ENCODE results near the gene EPHA1.
"Not testable (repeated sequence)": the region's sequence is repeated elsewhere in the genome, so short reads cannot be mapped to it uniquely, and the experiment has no call there.

Gene EPHA1

DNA sequence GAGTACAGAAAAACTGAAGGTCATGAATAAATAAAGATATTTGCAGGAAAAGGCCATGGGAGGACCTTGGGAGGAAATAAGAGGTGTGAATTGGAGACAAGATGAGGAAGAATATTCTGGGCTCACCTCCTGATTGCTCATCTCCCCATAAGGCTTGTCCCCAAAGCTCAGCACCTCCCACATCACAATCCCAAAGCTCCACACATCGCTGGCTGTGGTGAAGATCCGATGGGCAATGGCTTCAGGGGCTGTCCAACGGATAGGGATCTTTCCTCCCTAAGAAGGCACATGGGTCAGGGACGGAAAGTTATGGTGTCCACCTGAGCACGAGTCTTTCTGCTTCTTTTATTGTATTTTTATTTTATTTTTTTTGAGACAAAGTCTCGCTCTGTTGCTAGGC is 14.6 kb downstream of the EPHA1 start:
- Histone ChIP-seq H3K9me3 (no peaks in the 10 kb centered on the region), H3K36me3 (peaks cover 23% of the 10 kb centered on the region), H3K4me3 (ENCODE audit: low read depth, low read length) (no peak overlapping the region), H3K4me1 (peaks cover 6% of the 10 kb centered on the region; the same call in 1 of the 2 replicates), H3K27me3 (peaks cover under 1% of the 10 kb centered on the region; the same call in 1 of the 2 replicates)
- DNase-seq, result no peak
- TF ChIP-seq, protein P1, sequence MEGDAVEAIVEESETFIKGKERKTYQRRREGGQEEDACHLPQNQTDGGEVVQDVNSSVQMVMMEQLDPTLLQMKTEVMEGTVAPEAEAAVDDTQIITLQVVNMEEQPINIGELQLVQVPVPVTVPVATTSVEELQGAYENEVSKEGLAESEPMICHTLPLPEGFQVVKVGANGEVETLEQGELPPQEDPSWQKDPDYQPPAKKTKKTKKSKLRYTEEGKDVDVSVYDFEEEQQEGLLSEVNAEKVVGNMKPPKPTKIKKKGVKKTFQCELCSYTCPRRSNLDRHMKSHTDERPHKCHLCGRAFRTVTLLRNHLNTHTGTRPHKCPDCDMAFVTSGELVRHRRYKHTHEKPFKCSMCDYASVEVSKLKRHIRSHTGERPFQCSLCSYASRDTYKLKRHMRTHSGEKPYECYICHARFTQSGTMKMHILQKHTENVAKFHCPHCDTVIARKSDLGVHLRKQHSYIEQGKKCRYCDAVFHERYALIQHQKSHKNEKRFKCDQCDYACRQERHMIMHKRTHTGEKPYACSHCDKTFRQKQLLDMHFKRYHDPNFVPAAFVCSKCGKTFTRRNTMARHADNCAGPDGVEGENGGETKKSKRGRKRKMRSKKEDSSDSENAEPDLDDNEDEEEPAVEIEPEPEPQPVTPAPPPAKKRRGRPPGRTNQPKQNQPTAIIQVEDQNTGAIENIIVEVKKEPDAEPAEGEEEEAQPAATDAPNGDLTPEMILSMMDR (IDR thresholded peaks at IDR 0.05; ENCODE audit: low read depth, low read length), result no peak

DNA sequence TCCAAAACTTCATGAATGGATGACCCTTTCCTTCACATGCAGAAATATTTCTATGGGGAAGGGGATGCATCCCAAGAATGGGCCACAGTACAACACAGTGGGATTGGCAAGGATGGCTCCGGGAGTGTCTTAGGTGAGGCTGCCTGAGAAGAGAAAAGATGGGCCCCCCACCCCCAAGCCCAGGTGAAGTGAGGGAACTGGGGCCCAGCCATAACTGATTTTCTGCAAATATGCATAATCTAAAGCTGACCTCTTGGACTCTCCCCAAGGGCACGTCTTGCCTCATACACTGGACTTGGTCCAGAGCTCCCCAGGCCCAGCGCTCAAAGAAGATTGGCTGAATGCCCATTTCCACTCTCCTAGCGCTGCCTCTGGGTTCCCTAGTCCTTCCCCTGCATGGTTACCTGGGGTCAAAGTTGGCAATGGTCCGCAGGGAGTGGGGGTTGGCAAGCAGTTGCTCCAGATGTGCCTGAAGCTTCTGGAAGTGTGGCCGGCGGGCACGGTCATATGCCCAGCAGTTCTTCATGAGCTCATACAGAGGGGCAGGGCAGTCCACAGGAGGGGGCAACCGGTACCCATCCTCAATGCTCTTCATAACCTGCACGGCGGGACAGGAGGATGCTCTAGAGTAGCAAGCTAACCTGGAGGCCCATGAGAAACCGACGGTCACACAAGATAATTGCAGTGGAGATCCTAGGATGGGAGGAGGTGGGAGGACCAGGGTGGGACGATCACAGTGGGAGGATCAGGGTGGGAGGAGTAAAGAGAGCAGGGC is 15.2 kb downstream of the EPHA1 start:
- peaks cover 6% of the 10 kb centered on the region; the same call in 1 of the 2 replicates for H3K4me1 ChIP-seq
- TF ChIP-seq, protein P1 (IDR thresholded peaks at IDR 0.05; ENCODE audit: low read depth, low read length), result no peak
- no peaks in the 10 kb centered on the region for H3K9me3 ChIP-seq
- no peak for DNase-seq
- H3K36me3 ChIP-seq, result peaks cover 29% of the 10 kb centered on the region
- no peak overlapping the region for H3K4me3 ChIP-seq (ENCODE audit: low read depth, low read length)
- no peaks in the 10 kb centered on the region for H3K27me3 ChIP-seq

GRCh38 chr7:143392875-143393266 is 15.8 kb downstream of the EPHA1 start:
- no peak for DNase-seq
- TF ChIP-seq, protein P1 (IDR thresholded peaks at IDR 0.05; ENCODE audit: low read depth, low read length), result no peak
- Histone ChIP-seq H3K27me3 (no peaks in the 10 kb centered on the region), H3K4me1 (peaks cover 6% of the 10 kb centered on the region; the same call in 1 of the 2 replicates), H3K9me3 (no peaks in the 10 kb centered on the region), H3K36me3 (peaks cover 33% of the 10 kb centered on the region), H3K4me3 (ENCODE audit: low read depth, low read length) (no peak overlapping the region)

DNA sequence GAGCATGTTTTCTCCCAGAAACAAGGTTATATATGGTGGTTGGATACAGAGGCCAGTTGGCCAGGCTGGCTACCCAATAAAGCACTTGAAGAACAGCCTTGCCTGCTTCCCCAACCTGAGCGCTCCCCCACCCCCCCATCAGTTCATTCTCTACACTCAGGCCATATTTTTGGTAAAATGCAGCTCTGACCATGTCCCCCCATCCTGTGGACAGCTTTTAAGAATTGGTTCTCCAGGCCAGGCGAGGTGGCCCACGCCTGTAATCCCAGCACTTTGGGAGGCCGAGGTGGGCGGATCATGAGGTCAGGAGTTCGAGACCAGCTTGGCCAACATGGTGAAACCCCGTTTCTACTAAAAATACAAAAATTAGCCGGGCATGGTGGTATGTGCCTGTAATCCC is 16.2 kb downstream of the EPHA1 start:
- DNase-seq; H3K4me1 ChIP-seq; H3K9me3 ChIP-seq; H3K4me3 ChIP-seq (ENCODE audit: low read depth, low read length); H3K27me3 ChIP-seq: not testable (repeated sequence)
- H3K36me3 ChIP-seq, result peaks cover 33% of the 10 kb centered on the region

GRCh38 chr7:143391462-143392404 is 16.9 kb downstream of the EPHA1 start:
- H3K4me1 ChIP-seq, result peaks cover 6% of the 10 kb centered on the region; the same call in 1 of the 2 replicates
- TF ChIP-seq, protein P1 (IDR thresholded peaks at IDR 0.05; ENCODE audit: low read depth, low read length), result no peak
- no peaks in the 10 kb centered on the region for H3K27me3 ChIP-seq
- peaks cover 33% of the 10 kb centered on the region for H3K36me3 ChIP-seq
- no peaks in the 10 kb centered on the region for H3K9me3 ChIP-seq
- H3K4me3 ChIP-seq (ENCODE audit: low read depth, low read length), result no peak overlapping the region
- no peak for DNase-seq

DNA sequence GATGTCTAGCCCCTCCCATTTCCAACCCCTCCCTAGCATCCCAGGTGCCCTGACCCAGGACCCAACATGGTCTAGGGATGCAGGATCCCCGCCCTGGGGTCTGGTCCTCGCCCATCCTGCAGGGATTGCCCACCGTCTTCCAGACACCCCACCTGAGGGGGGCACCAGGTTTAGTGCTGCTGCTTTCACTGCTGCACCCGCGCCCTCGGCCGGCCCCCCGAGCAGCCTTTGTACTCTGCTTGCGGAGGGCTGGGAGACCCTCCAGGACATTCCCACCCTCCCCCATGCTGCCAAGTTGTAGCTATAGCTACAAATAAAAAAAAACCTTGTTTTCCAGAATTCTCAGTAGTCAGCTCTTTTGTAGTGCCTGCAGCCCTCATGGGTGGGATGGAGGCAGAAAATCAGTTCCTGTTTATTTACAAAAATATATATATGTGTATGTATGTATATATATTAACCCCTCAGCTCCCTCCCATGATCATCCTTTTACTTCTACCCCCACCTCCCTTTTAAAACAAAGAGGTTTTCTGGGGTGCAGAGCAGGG is 17.8 kb downstream of the EPHA1 start:
- no peak for DNase-seq
- no peaks in the 10 kb centered on the region for H3K9me3 ChIP-seq
- H3K4me1 ChIP-seq, result peaks cover 6% of the 10 kb centered on the region; the same call in 1 of the 2 replicates
- TF ChIP-seq, protein P1 (IDR thresholded peaks at IDR 0.05; ENCODE audit: low read depth, low read length), result no peak
- no peaks in the 10 kb centered on the region for H3K27me3 ChIP-seq
- no peak overlapping the region for H3K4me3 ChIP-seq (ENCODE audit: low read depth, low read length)
- H3K36me3 ChIP-seq, result peaks cover 33% of the 10 kb centered on the region
